Measurements from ENCODE around the gene IQGAP3.

DNA sequence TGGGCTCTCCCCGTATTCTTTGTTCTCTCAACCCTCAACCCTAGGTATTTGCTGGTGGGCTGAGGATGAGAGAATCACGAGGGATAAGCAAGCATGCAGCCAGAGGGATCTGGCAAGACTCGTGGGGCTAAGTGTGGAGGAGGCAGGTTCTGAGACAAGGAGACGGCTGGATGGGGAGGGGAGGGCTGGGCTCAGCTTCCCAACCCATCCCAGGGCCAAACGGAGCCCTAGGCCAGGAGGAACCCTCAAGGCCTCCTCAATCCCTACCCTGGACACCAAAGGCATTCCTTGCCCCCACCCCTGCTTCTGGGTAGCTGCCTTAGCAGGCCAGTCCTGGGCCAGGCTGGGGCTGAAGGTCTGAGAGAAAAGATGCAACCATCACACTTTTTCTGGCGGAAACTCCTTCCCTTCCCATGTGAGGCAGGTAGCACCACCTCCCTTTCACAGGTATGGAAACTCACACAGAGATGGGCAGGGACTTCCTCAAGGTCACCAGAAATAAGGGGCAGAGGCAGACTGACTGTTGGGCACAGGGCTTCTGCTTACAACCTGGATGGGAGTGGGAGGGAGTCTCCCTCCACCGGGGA, 78.0 kb downstream of the IQGAP3 start:
- TF ChIP-seq EZH2 (IDR thresholded peaks at IDR 0.05; ENCODE audit: borderline replicate concordance, insufficient read depth, low read length, poor library complexity, severe bottlenecking), result no peak
- no peak for TF ChIP-seq MXI1 (conservative IDR thresholded peaks at IDR 0.05; ENCODE audit: poor library complexity, severe bottlenecking)
- TF ChIP-seq, protein P1, sequence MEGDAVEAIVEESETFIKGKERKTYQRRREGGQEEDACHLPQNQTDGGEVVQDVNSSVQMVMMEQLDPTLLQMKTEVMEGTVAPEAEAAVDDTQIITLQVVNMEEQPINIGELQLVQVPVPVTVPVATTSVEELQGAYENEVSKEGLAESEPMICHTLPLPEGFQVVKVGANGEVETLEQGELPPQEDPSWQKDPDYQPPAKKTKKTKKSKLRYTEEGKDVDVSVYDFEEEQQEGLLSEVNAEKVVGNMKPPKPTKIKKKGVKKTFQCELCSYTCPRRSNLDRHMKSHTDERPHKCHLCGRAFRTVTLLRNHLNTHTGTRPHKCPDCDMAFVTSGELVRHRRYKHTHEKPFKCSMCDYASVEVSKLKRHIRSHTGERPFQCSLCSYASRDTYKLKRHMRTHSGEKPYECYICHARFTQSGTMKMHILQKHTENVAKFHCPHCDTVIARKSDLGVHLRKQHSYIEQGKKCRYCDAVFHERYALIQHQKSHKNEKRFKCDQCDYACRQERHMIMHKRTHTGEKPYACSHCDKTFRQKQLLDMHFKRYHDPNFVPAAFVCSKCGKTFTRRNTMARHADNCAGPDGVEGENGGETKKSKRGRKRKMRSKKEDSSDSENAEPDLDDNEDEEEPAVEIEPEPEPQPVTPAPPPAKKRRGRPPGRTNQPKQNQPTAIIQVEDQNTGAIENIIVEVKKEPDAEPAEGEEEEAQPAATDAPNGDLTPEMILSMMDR (IDR thresholded peaks at IDR 0.05; ENCODE audit: poor library complexity, severe bottlenecking), result no peak
- TF ChIP-seq RAD21 (conservative IDR thresholded peaks at IDR 0.05), result no peak
- no peak for TF ChIP-seq POLR2AphosphoS5 (IDR thresholded peaks at IDR 0.05)
- TF ChIP-seq, protein P2, sequence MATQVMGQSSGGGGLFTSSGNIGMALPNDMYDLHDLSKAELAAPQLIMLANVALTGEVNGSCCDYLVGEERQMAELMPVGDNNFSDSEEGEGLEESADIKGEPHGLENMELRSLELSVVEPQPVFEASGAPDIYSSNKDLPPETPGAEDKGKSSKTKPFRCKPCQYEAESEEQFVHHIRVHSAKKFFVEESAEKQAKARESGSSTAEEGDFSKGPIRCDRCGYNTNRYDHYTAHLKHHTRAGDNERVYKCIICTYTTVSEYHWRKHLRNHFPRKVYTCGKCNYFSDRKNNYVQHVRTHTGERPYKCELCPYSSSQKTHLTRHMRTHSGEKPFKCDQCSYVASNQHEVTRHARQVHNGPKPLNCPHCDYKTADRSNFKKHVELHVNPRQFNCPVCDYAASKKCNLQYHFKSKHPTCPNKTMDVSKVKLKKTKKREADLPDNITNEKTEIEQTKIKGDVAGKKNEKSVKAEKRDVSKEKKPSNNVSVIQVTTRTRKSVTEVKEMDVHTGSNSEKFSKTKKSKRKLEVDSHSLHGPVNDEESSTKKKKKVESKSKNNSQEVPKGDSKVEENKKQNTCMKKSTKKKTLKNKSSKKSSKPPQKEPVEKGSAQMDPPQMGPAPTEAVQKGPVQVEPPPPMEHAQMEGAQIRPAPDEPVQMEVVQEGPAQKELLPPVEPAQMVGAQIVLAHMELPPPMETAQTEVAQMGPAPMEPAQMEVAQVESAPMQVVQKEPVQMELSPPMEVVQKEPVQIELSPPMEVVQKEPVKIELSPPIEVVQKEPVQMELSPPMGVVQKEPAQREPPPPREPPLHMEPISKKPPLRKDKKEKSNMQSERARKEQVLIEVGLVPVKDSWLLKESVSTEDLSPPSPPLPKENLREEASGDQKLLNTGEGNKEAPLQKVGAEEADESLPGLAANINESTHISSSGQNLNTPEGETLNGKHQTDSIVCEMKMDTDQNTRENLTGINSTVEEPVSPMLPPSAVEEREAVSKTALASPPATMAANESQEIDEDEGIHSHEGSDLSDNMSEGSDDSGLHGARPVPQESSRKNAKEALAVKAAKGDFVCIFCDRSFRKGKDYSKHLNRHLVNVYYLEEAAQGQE (IDR thresholded peaks at IDR 0.05; ENCODE audit: borderline replicate concordance), result no peak
- TF ChIP-seq EP300 (conservative IDR thresholded peaks at IDR 0.05; ENCODE audit: poor library complexity, severe bottlenecking), result no peak
- TF ChIP-seq TAF1 (IDR thresholded peaks at IDR 0.05; ENCODE audit: low read depth), result no peak
